Measurements from ENCODE around the gene ALDH16A1.

GRCh38 chr19:49474542-49474924, 21.5 kb downstream of the ALDH16A1 start:
- no peak for TF ChIP-seq POLR2A (IDR thresholded peaks at IDR 0.05)
- TF ChIP-seq CTCF (IDR thresholded peaks at IDR 0.05) = no peak
